Chondrocyte (in vitro differentiated cells): Measurements from ENCODE around the gene GSE1. TPM values are rescaled to one million over a fixed set of nuclear protein-coding genes. Genes with fewer than 3 reads are reported as not detected.

Experiments used
- DNase-seq: peaks from one replicate; pipeline ENCODE4 v3.0.0; 2021; ENCODE audit warnings: mixed read lengths, low spot score
- H3K27ac Mint-ChIP-seq: one replicate; pipeline ENCODE4 v1.8.0; 2021; ENCODE audit warnings: mild to moderate bottlenecking, moderate library complexity, mixed read lengths; ENCODE audit not compliant: unreplicated experiment
- H3K27me3 Mint-ChIP-seq: 2 replicates; pipeline ENCODE4 v1.8.0; 2021; ENCODE audit warnings: low read depth, mixed read lengths
- H3K36me3 Mint-ChIP-seq: 2 replicates; pipeline ENCODE4 v1.8.0; 2021; ENCODE audit warnings: low read depth, mixed read lengths
- H3K4me1 Mint-ChIP-seq: 2 replicates; pipeline ENCODE4 v1.8.0; 2021; ENCODE audit warnings: low read depth, mild to moderate bottlenecking, mixed read lengths
- H3K4me3 Mint-ChIP-seq: one replicate; pipeline ENCODE4 v1.8.0; 2021; ENCODE audit warnings: mild to moderate bottlenecking, moderate library complexity, mixed read lengths; ENCODE audit not compliant: unreplicated experiment
- H3K9me3 Mint-ChIP-seq: 2 replicates; pipeline ENCODE4 v1.8.0; 2021; ENCODE audit warnings: low read depth, mixed read lengths
- total RNA-seq: library from RNA; stranded (reverse); gene quantifications from 3 replicates; pipeline ENCODE4 v1.2.1, GENCODE V29; 2021
- TF ChIP-seq, protein P1 (sequence below): fragments of 200-600 bp; sonication (generic); IDR thresholded peaks from 2 replicates; pipeline ENCODE4 v1.5.0; 2021; ENCODE audit warnings: antibody characterized with exemption, mild to moderate bottlenecking, moderate library complexity

The GSE1 gene
- total RNA-seq, 1 donor from 2014 or later = 22.6 TPM

DNA sequence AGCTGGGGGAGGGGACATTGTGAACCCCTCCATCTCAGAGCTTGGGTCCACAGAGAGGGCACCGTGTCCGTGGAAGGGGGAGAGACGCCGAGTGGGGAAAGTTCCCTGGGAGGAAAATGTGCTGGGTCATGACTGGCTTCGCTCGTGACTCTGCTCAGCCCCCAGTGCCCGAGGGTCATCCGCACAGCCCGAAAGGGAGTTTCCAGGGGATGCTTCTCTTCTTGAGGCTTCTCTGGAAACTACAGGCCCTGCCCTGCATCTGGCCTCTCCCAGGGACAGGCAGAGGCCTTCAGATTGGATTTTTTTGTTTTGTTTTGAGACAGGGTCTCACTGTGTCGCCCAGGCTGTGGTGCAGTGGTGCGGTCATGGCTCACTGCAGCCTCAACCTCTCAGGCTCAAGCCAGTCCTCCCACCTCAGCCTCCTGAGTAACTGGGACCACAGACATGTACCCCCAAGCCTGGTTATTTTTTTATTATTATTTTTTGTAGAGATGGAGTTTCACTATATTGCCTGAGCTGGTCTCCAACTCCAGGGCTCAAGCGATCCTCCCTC lies 9.8 kb upstream of the GSE1 start:
- H3K4me3 Mint-ChIP-seq = no peak overlapping the region
- no peaks in the 10 kb centered on the region for H3K36me3 Mint-ChIP-seq
- DNase-seq = no peak
- peaks cover 13% of the 10 kb centered on the region for H3K4me1 Mint-ChIP-seq
- no peaks in the 10 kb centered on the region for H3K27me3 Mint-ChIP-seq
- no peaks in the 10 kb centered on the region for H3K9me3 Mint-ChIP-seq
- no peak overlapping the region for H3K27ac Mint-ChIP-seq
- TF ChIP-seq, protein P1, sequence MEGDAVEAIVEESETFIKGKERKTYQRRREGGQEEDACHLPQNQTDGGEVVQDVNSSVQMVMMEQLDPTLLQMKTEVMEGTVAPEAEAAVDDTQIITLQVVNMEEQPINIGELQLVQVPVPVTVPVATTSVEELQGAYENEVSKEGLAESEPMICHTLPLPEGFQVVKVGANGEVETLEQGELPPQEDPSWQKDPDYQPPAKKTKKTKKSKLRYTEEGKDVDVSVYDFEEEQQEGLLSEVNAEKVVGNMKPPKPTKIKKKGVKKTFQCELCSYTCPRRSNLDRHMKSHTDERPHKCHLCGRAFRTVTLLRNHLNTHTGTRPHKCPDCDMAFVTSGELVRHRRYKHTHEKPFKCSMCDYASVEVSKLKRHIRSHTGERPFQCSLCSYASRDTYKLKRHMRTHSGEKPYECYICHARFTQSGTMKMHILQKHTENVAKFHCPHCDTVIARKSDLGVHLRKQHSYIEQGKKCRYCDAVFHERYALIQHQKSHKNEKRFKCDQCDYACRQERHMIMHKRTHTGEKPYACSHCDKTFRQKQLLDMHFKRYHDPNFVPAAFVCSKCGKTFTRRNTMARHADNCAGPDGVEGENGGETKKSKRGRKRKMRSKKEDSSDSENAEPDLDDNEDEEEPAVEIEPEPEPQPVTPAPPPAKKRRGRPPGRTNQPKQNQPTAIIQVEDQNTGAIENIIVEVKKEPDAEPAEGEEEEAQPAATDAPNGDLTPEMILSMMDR = no peak

DNA sequence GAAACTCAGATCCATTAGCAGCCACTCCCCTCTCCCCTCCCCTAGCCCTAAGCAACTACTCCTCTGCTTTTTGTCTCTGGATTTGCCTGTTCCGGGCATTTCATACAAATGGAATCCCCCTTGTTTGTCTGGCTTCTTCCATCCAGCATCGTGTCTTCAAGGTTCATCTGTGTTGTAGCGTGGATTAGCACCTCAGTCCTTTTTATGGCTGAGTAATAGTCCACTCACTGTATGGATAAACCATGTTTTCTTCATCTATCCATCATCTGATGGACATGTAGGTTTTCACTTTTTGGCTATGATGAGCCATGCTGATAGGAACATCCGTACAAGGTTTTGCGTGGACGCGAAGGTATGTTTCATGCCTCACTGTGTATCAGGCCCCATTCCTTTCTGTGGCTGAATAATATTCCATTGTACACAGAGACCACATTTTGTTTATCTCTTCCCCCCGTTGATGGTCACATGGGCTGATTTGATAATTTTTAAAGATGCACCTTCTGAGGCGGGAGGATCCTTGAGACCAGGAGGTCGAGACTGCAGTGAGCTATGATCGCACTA lies 8.9 kb upstream of the GSE1 start:
- H3K27ac Mint-ChIP-seq = no peak overlapping the region
- peaks cover 13% of the 10 kb centered on the region for H3K4me1 Mint-ChIP-seq
- no peak for DNase-seq
- no peaks in the 10 kb centered on the region for H3K9me3 Mint-ChIP-seq
- H3K36me3 Mint-ChIP-seq = no peaks in the 10 kb centered on the region
- TF ChIP-seq, protein P1 = no peak
- H3K4me3 Mint-ChIP-seq = no peak overlapping the region
- H3K27me3 Mint-ChIP-seq = no peaks in the 10 kb centered on the region

DNA sequence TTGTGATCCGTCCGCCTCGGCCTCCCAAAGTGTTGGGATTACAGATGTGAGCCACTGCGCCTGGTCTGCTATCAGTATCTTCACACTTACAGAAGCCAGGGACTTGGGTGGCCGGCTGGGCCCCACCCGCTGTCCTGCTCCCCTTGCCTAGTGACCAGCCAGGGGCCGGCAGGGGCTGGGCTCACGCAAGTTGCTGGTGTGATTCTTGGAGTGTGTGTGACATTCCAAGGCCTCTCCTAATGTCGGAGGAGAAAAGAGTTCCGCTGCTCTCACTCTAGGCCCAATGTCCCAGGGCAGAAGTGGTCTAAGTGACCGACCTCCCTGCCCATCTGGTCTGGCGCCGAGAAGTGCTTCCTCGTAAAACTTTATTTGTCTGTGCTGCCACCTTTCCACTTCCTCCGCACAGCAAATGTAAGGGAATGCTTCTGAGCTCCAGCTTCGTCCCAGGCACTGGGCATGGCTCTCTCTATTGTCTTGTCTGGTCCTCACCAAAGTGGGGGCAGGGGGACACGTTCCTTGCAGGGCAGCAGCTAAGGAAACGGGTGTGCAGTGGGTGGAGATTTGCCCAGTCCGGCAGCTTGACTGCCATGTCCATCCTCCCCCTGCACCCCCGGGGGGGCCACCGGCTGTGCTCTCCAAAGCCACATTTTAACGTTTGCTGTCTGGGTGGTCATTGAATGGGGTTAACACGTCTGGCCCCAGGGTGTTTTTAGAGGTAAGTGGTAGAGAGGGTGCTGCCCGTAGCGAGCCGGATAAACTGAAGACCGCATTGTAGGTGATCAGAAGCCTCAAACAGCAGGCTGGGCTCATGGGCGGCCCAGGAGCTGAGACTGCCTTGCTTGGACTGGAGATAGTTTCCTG lies 7.8 kb upstream of the GSE1 start:
- Mint-ChIP-seq H3K27me3 (no peaks in the 10 kb centered on the region), H3K9me3 (no peaks in the 10 kb centered on the region), H3K36me3 (no peaks in the 10 kb centered on the region), H3K27ac (no peak overlapping the region), H3K4me1 (peaks cover 15% of the 10 kb centered on the region), H3K4me3 (no peak overlapping the region)
- DNase-seq = no peak
- TF ChIP-seq, protein P1 = no peak

DNA sequence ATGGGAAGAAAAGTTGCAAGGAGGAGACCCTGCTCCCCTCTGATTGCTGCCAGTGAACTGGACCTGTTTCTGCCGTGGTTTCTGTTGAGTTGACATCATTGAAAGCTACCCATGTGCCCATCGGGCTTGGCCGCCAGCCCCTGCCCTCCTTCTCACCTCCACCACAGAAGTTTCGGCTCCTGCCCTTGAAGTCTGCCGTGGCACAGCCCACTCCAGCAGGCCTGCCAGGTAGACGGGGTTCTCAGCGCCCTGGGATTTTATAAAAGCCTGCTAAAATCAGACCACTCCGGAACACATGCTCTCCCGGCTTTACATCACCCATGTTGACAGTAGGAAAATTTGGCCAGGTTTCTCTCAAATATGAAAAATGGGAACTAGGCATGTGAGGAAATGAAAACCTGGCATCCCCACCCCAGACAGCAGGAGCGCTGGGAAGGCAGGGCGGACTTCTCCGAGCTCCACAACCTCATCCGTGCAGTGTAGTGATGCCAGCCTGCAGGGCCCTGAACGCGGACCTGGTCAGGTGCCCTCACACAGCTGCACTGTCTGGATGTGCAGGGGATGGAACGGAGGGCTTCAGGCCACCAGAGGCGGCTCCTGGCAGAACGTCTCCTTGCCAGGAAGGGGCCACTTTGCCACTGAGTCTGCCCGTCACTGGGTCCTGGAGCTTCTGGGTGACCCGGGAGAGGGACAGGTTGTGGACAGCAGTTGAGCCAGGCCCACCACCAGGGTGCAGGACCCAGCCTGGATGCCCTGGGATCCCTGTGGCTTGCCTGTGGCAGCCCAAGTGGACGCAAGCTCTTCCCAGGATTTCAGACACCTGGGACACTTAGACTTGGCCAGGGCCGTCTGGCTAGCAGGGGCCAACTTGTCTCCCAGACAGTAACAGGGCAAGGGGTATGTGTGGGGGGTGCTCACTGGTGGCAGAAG lies 6.9 kb upstream of the GSE1 start:
- TF ChIP-seq, protein P1 = no peak
- Mint-ChIP-seq H3K27ac (no peak overlapping the region), H3K4me1 (peaks cover 21% of the 10 kb centered on the region), H3K27me3 (no peaks in the 10 kb centered on the region), H3K9me3 (no peaks in the 10 kb centered on the region), H3K36me3 (no peaks in the 10 kb centered on the region), H3K4me3 (no peak overlapping the region)
- no peak for DNase-seq

DNA sequence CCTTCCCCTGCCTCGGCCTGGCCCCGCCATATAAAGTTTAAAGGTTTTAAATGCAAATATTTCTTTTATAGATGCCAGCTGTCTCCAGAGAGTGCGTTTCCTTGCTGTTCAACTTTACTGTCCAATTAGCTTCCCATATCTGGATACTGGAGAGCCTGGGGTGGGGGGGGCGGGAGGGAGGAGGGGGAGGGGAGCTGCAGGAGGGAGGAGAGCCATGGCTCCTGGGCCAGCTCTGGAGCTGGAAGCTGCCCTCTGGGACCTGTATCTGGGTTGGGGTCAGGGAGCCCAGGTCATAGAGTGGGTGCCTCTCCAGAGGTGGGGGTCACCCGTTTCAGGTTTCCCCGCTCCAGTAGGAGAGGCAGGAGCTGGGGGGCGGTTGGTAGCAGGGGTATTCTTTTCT lies 6.2 kb upstream of the GSE1 start:
- Mint-ChIP-seq H3K27ac (no peak overlapping the region), H3K4me1 (peaks cover 16% of the 10 kb centered on the region)
- DNase-seq = no peak

More for the DNA sequence above, 6.2 kb upstream of the GSE1 start:
- TF ChIP-seq, protein P1 = no peak
- no peak overlapping the region for H3K4me3 Mint-ChIP-seq
- no peaks in the 10 kb centered on the region for H3K36me3 Mint-ChIP-seq
- H3K27me3 Mint-ChIP-seq = no peaks in the 10 kb centered on the region
- no peaks in the 10 kb centered on the region for H3K9me3 Mint-ChIP-seq
